Measurements from ENCODE around the gene CILP.
"Not testable (repeated sequence)": the region's sequence is repeated elsewhere in the genome, so short reads cannot be mapped to it uniquely, and the experiment has no call there.

The CILP gene, protein sequence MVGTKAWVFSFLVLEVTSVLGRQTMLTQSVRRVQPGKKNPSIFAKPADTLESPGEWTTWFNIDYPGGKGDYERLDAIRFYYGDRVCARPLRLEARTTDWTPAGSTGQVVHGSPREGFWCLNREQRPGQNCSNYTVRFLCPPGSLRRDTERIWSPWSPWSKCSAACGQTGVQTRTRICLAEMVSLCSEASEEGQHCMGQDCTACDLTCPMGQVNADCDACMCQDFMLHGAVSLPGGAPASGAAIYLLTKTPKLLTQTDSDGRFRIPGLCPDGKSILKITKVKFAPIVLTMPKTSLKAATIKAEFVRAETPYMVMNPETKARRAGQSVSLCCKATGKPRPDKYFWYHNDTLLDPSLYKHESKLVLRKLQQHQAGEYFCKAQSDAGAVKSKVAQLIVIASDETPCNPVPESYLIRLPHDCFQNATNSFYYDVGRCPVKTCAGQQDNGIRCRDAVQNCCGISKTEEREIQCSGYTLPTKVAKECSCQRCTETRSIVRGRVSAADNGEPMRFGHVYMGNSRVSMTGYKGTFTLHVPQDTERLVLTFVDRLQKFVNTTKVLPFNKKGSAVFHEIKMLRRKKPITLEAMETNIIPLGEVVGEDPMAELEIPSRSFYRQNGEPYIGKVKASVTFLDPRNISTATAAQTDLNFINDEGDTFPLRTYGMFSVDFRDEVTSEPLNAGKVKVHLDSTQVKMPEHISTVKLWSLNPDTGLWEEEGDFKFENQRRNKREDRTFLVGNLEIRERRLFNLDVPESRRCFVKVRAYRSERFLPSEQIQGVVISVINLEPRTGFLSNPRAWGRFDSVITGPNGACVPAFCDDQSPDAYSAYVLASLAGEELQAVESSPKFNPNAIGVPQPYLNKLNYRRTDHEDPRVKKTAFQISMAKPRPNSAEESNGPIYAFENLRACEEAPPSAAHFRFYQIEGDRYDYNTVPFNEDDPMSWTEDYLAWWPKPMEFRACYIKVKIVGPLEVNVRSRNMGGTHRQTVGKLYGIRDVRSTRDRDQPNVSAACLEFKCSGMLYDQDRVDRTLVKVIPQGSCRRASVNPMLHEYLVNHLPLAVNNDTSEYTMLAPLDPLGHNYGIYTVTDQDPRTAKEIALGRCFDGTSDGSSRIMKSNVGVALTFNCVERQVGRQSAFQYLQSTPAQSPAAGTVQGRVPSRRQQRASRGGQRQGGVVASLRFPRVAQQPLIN

DNA sequence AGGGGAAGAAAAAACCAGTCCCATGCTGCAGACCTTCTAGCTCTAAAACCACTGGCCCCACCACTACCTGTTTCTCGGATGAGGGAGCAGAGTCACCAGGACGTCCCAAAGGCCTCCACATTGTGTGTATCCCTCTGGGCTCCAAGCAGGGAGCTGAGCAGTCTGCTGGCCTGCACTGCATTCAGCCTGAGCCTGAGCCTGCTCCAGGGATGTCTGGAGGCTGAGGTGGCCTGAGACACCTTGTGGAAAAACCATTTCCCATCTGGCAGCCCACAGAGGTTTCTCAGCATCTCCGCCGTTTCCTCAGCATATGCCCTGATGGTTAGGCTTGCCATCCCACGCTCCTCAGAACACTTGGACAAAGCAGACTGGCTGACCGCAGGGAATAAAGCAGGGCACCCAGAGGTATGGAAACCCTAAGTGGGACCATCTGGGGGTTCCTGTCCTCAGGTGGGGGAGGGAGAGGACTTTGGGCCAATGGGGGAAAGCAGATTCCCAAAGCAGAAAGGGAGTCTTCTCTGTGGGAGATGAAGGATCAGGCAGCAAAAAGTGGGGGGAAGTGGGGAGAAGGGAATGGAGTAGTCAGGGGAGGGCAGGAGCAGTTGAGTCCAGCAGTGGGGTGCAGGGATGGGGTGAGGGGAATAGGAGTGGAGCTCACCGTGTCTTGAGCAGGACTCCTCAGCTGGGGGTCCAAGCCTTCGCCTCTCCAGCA, at the start of gene CILP:
TSS of gene CILP (minus strand) at position 704 of the 712 bp plus-strand sequence. CDS start 1,718 bp downstream, outside the sequence.
- DNase-seq = no peak

DNA sequence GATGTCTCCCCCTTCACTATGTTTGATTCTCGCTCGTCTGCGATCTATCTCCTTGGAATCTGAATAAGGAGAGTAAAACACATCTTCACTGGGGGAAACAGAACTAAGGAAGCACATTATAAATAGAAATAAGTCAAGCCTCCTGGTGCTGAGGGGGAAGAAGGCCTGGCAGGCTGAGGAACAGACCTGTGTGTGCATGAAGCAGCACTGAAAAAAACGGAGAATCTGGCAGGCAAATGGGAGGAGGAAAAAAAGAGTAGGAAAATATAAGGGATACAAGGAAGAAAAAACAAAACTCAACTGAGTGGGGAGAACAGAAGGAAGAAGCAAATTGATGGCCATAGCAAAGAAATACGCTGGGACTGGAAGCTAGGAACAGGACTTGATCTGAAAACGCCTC, 49.7 kb upstream of the CILP start:
- DNase-seq = no peak

DNA sequence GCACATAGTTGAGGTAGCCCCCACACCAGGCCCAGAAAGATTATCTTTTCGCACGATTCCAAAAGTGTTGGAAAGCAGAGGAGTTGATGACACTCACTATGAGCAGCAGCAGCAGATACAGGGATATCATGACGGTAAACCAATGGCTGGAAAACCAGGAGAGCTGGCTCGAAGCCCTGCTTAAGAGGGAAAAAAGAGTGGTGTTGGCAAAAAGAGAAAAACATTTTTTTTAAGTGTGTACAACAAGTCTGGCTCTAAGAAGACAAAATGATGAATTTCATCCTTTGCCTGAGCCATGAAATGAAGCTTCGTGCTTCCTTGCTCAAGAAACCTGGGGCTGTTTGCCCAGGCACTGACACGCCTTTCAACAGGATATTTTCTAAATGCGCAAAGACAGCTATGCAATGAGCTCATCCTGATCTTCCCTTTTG, 48.1 kb upstream of the CILP start:
- DNase-seq = no peak

DNA sequence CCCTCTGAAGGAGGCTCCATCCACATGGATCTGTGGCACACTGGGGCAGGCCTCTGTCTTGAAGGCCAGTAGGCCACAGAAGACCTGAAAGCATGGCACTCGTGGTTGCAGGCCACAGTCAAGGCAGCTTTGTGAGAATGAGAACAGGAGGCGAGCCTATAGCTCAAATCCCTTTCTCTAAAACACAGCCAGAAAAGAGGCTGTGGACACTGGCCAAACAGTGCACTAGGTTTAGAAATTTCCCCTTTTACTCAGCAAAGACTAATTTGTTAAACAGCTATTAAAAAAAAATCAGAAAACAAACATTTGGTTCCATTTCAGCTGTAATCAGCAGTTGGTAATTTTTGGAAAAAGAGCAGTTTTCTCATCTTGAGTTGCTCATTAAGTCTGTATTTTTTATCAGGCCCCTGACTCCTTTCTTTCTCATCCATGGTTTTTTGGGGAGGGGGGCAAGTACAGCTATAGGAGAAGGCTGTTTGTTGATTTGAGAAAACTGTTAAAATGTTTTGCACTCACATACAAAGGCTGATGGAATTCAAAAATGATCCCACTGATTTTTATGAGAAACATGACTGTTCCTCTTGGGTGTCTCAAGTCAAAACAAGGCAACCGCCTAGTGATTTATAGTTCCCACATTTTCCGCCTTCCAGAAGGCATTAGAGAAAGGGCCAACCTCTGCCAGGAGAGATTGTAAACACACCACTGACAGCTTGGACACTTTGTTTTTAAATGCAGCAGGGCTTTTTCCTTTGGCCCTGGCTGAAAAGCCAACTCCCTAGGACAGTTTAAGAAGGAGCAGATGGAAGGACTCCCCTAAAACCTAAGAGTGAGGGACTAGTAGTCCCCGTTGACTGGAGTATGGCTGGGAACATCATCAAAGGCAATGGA, 47.3 kb upstream of the CILP start:
- no peak for DNase-seq

DNA sequence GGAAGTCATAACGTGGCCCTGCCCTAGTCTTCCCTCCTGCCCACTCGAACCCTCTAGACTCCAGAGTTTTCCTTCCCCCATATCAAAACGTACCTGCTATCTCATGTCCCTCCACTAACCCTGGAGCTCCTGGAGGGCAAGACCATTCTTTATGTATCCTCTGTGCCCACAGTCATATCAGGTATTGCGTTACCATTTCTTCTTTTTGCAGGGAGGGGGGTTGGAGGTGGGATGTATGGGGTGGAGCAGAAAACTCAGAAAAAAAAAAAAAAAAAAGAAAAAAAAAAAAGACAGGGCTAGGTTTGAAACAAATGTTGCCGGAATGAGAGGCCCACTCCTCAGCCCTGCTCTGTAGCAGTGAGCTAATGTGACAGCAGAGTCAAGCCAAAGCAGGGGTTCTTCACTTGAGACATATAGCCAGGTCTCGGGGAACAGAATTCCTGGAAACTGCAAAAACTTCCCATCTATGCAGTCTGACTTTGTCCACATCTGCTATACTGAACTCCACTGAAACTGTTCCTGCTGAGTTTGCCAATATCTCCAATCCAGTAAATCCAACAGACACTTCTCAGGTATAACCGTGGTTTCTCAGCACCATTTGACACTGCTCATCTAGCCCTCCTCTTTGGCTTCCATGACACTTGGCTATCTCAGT, 44.3 kb upstream of the CILP start:
- DNase-seq = no peak

DNA sequence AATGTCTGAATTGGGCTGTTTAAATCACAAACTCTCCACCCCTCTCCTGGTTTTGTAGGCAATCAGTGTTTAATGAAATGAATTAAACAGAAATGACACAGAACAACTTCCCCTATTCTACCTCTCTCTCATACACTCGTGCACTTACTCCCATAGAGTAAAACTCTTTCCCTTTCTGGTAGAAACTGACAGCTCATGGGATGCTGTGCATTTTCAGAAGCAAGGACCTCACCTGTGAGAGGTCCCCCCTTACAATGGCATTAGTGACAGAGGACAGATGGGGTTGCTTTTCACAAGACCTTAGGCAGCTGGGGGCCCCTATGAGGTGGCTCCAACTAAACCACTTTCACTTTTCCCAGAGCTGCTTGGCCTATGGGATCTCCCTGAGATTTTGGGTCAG, 43.5 kb upstream of the CILP start:
- no peak for DNase-seq

DNA sequence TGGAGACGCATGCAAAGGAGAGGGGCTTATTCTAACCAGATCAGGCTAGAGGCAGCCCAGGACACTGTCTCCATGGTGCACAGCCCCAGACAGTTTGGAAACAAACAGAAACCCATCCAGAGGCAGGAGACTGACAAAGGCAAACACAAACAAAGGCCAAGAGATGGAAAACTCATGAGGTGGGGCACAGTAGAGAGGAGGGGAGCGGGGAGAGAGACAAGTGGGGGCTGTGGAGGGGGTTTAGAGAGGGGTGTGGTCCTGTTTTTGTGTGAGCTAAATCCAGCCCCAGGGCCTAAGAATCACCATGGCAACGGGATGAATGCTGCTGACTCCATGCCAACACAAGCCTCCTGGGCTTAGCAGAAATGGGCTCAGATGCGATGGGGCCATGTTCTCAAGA, 43.1 kb upstream of the CILP start:
- no peak for DNase-seq

DNA sequence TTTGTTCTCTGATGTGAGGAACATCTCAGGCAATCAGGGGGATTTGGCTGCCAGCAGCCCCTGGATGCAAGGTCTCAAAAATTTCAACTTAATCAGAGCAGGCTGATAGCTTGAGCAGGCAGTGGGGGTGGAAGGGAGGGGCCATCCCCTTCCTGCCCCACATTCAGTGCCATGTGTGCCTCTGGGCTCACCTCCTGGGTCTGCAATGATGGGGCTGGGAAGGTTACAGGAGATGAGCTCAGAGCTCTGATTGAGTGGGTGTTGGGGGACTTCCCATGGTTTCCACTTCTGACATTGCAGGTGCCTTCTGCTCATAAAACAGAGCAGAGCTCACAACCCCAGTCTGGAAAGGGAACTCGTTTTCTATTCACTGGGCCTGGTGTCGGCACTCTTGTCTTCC, 38.4 kb upstream of the CILP start:
- no peak for DNase-seq

DNA sequence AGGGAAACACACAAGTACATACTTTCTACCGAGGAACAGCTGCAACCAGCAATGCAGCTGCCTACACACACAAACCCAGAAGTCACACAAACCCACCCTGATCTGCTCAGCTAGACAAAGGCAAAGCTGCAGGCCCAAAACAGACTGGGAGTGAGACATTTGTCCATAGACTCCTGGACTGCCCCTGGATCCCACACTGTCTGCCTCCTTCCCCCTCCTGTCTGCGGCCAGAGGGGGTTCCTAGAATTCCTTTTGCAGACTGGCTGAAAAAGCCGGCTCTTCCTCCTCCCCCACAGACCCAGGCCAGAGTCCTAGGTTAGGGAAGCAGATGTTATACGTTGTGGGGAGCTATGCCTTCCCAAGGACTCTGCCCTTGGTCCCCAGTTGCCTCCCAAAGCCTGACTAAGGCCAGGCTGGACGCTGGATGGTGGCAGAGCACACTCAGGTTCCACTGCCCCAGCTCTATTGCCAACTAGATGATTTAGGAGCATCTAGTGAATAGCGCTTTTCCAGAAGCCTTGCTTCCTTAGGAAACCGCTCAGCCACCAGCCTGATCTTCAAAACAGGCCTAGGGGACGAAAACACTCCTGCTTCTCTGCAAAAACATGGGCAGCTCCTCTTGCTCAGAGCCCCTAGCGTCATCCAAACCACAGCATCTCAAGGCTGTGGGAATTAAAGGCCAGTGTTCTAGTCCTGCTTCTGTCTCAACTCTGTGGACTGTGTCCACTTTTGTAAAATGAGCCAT, 37.4 kb upstream of the CILP start:
- DNase-seq = no peak

DNA sequence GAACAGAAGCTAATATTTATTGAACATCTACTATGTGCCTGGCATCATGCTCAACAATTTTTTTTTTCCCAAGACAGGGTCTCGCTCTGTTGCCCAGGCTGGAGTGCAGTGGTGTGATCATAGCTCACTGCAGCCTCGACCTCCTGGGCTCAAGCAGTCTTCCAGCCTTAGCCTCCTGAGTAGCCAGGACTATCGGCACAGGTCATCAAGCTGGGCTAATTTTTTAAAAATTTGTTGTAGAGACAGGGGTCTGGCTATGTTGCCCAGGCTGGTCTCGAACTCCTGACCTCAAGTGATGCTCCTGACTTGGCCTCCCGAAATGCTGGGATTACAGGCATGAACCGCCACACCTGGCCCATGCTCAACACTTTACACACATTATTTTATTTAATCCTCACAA, 35.7 kb upstream of the CILP start:
- no peak for DNase-seq

DNA sequence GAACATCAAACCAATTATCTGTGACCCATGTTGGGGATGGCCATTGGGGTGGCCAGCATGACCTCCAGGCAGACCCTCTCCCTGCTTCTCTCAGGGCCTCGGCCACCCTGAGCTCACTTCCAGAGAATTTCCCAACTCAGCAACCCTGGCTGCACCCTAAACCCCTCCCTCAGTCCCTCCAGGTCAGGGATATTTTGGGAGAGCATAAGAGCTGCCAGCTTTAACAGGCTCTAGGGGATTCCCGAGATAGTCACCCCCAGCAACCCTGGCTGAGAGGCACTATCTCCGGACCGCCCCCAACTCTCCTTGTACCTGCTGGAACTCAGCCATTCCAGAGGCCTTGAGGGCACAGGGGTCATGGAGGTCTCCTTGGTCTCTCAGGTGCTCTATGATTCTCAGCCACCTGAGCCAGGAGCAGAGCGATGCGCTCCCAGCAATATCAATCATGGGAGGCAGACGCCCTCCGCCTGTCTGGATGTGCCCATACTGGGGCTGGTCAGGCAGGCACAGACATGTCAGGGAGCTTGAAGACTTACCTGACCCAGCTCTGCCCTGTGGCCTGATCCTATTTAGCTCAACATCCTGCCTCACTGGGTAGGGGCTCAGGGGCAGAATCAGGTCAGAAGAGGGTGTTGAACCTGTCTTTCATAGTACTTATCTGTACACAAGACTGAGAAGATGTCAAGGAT, 34.9 kb upstream of the CILP start:
- DNase-seq = no peak

DNA sequence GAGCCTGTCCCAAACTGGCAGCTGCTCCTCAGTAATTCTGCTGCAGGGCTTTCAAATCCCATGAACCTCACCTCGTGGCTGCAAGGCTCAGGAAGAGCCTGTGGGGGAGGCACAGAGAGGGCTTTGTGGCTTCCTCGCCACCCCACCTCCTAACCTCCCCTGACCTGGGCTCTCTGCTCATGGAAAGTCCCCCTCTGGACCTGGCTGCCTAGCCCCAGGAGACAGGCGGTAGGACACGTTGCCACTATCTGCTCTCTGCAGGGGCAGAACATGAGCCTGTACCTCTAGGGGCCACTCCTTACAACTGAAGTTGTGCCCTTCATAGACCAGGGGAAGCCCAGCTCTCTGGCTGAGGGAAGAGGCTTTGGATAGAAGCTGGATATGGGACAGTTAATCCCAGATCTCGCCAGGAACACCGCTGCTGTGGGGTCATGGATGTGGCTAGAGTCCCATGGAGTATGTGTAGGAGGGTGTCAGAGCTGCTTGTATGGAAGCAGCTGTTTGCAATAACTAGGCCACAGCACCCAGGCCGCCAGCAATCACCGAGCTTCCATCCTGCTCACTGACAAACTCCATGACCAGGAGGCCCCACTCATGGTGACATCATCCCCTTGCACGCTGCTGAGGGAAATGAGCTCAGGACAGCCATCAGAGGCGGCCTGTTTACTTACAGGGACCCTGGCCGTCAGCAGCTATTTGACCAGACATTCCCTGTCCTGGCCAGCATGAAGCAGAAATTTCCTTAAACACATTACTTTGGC, 34.0 kb upstream of the CILP start:
- no peak for DNase-seq

DNA sequence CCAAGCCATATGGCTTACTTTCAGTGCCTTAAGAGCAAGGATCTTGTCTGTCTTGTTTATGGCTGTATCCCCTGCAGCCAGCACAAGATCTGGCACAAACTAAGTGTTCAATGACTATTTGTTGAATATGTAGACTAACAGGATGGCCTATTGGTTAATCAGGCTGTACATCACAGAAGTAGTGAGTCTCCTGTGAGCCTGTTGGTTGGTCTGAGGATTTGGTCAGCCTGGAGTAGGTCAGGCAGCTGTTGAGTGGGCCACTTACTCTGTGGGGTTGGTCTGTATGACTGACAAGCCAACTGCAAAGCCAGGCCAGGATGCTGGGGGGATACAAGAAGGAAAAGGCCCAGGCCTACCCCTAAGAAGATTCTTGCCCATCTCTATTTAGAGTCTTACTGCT, 33.4 kb upstream of the CILP start:
- no peak for DNase-seq

DNA sequence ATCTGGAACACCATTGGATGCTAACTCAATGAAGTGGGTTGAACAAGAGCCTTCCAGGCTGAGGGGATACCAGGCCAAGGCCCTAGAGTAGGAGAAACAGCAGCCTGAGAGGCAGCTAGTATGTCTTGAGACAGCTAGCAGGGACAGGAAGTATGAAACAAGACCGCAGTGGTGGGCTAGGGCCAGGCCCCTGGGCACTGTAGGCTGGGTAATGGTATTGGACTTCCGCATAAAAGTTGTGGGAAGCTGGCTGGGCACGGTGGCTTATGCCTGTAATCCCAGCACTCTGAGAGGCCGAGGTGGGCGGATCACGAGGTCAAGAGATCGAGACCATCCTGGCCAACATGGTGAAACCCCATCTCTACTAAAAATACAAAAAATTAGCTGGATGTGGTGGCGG, 25.2 kb upstream of the CILP start:
- not testable (repeated sequence) for DNase-seq

DNA sequence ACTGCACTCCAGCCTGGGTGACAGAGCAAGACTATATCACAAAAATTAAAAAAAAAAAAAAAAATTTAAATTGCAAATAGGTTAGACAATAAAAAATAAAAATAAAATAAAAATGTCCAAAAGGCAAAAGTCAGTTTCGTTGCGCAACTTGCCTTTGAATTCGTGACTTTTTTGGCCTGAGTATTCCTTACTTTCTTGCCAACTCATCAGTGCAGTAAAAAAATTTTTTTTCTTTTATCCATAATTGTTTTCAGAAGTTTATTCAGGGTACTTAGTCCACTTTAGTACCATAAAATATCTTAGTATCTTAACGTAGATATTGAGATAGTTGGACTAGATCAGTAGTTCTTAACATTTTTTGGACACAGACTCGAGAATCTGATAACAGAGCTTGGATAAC, 22.4 kb upstream of the CILP start:
- no peak for DNase-seq

DNA sequence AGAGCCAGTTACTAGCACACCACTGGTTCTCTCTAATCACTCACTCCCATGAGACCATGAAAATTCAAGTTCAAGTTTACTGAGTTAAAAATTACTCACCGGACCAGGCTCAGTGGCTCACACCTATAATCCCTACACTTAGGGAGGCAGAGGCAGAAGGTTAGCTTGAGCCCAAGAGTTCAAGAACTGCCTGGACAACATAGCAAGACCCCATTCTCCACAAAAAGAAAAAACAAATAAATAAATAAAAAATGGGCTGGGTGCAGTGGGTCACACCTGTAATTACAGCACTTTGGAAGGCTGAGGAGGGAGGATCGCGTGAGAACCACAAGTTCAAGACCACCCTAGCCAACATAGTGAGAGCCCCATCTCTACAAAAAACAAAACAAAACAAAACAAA, 21.2 kb upstream of the CILP start:
- DNase-seq = no peak

DNA sequence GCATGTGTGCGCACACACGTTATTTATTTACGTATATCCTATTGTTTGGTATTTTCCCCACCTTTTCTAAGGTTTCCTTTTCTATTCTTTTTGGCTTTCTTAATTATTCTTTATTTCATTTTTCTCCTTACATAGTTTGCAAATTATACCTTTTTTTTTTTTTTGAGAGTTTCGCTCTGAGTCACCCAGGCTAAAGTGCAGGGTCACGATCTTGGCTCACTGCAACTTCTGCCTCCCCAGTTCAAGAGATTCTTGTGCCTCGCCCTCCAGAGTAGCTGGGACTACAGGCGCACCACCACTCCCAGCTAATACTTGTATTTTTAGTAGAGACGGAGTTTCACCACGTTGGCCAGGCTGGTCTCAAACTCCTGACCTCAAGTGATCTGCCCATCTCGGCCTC, 20.0 kb upstream of the CILP start:
- no peak for DNase-seq

DNA sequence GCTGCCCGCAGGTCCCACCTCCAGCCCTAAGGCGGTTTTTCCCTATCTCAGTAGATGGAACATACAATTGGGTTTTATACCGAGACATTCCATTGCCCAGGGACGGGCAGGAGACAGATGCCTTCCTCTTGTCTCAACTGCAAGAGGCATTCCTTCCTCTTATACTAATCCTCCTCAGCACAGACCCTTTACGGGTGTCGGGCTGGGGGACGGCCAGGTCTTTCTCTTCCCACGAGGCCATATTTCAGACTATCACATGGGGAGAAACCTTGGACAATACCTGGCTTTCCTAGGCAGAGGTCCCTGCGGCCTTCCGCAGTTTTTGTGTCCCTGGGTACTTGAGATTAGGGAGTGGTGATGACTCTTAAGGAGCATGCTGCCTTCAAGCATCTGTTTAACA, 15.6 kb upstream of the CILP start:
- not testable (repeated sequence) for DNase-seq

DNA sequence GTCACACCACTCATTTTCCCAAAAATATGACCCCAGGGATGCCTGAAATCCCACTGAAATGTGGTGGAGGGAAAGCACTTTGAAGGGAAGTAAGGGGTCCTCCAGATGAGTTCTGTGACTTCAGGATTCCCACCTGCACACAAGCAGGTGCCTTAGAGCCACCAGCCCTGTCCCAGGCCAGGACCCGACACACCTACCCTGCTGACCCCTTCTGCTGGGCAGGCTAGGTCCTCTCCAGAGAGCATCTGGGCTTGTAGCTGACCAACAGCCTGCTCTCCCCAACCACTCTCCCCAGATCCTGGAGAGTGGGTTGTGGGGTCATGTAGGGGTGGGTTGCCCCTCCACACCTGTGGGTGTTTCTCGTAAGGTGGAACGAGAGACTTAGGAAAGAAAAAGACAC, 14.9 kb upstream of the CILP start:
- no peak for DNase-seq

Data from activated T-cell treated with anti-CD3 and anti-CD28 coated beads, Interleukin-2, amount 50 U/mL, for 1 hour (primary cell).